Ovary (tissue), 3 donors: ENCODE measurements around the gene LRCH4.
"Not testable (repeated sequence)": the region's sequence is repeated elsewhere in the genome, so short reads cannot be mapped to it uniquely, and the experiment has no call there.

Experiments used
- CTCF ChIP-seq, 3 donors: fragments of 450-650 bp in 2 of 3; fragments of 200-600 bp in 1 of 3; IDR thresholded peaks; one replicate each; pipeline versions ENCODE4 v1.5.1 to v1.8.0; 2016 to 2022; ENCODE audit warnings: antibody characterized with exemption in 3 of 3, mild to moderate bottlenecking in 1 of 3
- EP300 ChIP-seq: sonication (generic); formaldehyde crosslinking; IDR thresholded peaks from one replicate; pipeline ENCODE4 v1.6.1; 2017; ENCODE audit warnings: antibody characterized with exemption
- POLR2A ChIP-seq: fragments of 450-650 bp; IDR thresholded peaks from one replicate; pipeline ENCODE4 v1.6.1; 2017; ENCODE audit warnings: antibody characterized with exemption, mild to moderate bottlenecking, moderate library complexity
- donor health status: DM: no; HTN: no; CAD: no.

- TF ChIP-seq EP300; POLR2A; CTCF (IDR thresholded peaks at IDR 0.05): not testable (repeated sequence)
Measured at GRCh38 chr7:100564405-100564804, 21.5 kb downstream of the LRCH4 start.
